ENCODE results near the gene NAALADL2.

GRCh38 chr3:175020101-175020500, 161.0 kb downstream of the NAALADL2 start:
- TF ChIP-seq CTCF (IDR thresholded peaks at IDR 0.05) (no peak), SIN3A (IDR thresholded peaks at IDR 0.05; ENCODE audit: borderline replicate concordance, insufficient read depth, low read depth, low read length) (no peak), POLR2AphosphoS5 (IDR thresholded peaks at IDR 0.05; ENCODE audit: low read depth, low read length) (no peak)
